Osteoblast (primary cell): ENCODE data around the gene DMKN. TPM values are rescaled to one million over a fixed set of nuclear protein-coding genes. Genes with fewer than 3 reads are reported as not detected.

Experiments
- DNase-seq: peaks from one replicate; pipeline ENCODE4 v3.0.0; 2011; ENCODE audit warnings: low spot score, mixed read lengths; ENCODE audit not compliant: insufficient read length; ENCODE audit errors: missing footprints
- H2AFZ ChIP-seq: 2 replicates; pipeline ENCODE4 v1.6.0; 2011; ENCODE audit warnings: mild to moderate bottlenecking, low read length
- H3K27ac ChIP-seq: 2 replicates; pipeline ENCODE4 v1.5.1; 2011; ENCODE audit warnings: mild to moderate bottlenecking, low read depth, low read length, moderate library complexity
- H3K27me3 ChIP-seq: 2 replicates; pipeline ENCODE4 v1.6.0; 2012; ENCODE audit warnings: mild to moderate bottlenecking, control low read depth, inconsistent platforms, low read length, moderate library complexity; ENCODE audit not compliant: insufficient read depth
- H3K36me3 ChIP-seq: 2 replicates; pipeline ENCODE4 v1.5.1; 2011; ENCODE audit warnings: mild to moderate bottlenecking, low read length, control low read depth, moderate library complexity; ENCODE audit not compliant: insufficient read depth
- H3K4me1 ChIP-seq: 2 replicates; pipeline ENCODE4 v1.5.1; 2011; ENCODE audit warnings: mild to moderate bottlenecking, low read length, control low read depth, moderate library complexity; ENCODE audit not compliant: insufficient read depth
- H3K4me2 ChIP-seq: 2 replicates; pipeline ENCODE4 v1.6.0; 2011; ENCODE audit warnings: mild to moderate bottlenecking, low read length; ENCODE audit not compliant: insufficient read depth
- H3K4me3 ChIP-seq: fragments of 200-600 bp; sonication (generic); 3 replicates; pipeline ENCODE4 v1.5.1; 2012; ENCODE audit warnings: mild to moderate bottlenecking, low read length, inconsistent platforms; ENCODE audit not compliant: insufficient read depth
- H3K79me2 ChIP-seq: 2 replicates; pipeline ENCODE4 v1.6.0; 2012; ENCODE audit warnings: mild to moderate bottlenecking, low read length, control low read depth, inconsistent platforms; ENCODE audit not compliant: insufficient read depth
- H3K9me3 ChIP-seq: 2 replicates; pipeline ENCODE4 v1.5.1; 2011; ENCODE audit warnings: low read depth, low read length, control low read depth
- H4K20me1 ChIP-seq: 2 replicates; pipeline ENCODE4 v1.6.0; 2012; ENCODE audit warnings: mild to moderate bottlenecking, low read length, control low read depth; ENCODE audit not compliant: insufficient read depth
- total RNA-seq: library from RNA; depleted of rRNA; stranded (reverse); fragments of >200 nt; gene quantifications from 2 replicates; pipeline ENCODE4 v1.2.3, GENCODE V29; 2012
- TF ChIP-seq, protein P1 (sequence below): IDR thresholded peaks from 2 replicates; pipeline ENCODE4 v1.5.1; 2011; ENCODE audit warnings: mild to moderate bottlenecking, low read depth, low read length, moderate library complexity; ENCODE audit errors: extremely low read depth

The DMKN gene
- total RNA-seq, 1 donor, result 24.2 TPM

- H4K20me1 ChIP-seq, result no peaks in the 10 kb centered on the region
- no peak within 1 kb of the TSS for H2AFZ ChIP-seq
- H3K9me3 ChIP-seq, result no peaks in the 10 kb centered on the region
- no peaks in the 10 kb centered on the region for H3K36me3 ChIP-seq
- peak; percentile 96 for DNase-seq
- TF ChIP-seq, protein P1, sequence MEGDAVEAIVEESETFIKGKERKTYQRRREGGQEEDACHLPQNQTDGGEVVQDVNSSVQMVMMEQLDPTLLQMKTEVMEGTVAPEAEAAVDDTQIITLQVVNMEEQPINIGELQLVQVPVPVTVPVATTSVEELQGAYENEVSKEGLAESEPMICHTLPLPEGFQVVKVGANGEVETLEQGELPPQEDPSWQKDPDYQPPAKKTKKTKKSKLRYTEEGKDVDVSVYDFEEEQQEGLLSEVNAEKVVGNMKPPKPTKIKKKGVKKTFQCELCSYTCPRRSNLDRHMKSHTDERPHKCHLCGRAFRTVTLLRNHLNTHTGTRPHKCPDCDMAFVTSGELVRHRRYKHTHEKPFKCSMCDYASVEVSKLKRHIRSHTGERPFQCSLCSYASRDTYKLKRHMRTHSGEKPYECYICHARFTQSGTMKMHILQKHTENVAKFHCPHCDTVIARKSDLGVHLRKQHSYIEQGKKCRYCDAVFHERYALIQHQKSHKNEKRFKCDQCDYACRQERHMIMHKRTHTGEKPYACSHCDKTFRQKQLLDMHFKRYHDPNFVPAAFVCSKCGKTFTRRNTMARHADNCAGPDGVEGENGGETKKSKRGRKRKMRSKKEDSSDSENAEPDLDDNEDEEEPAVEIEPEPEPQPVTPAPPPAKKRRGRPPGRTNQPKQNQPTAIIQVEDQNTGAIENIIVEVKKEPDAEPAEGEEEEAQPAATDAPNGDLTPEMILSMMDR, result no peak
- no peak within 1 kb of the TSS for H3K4me3 ChIP-seq
- H3K4me1 ChIP-seq, result peaks cover 9% of the 10 kb centered on the region
- H3K79me2 ChIP-seq, result no peaks in the 10 kb centered on the region
- peaks cover 4% of the 10 kb centered on the region for H3K27me3 ChIP-seq
- no peak within 1 kb of the TSS for H3K27ac ChIP-seq
- H3K4me2 ChIP-seq, result no peak within 1 kb of the TSS
Observed at GRCh38 chr19:35528218-35529038, 15.0 kb upstream of the DMKN start, which contains the start of gene SBSN. TSS of gene SBSN (minus strand) at chr19:35528311. CDS start at chr19:35528281, 30 bp downstream.

DNA sequence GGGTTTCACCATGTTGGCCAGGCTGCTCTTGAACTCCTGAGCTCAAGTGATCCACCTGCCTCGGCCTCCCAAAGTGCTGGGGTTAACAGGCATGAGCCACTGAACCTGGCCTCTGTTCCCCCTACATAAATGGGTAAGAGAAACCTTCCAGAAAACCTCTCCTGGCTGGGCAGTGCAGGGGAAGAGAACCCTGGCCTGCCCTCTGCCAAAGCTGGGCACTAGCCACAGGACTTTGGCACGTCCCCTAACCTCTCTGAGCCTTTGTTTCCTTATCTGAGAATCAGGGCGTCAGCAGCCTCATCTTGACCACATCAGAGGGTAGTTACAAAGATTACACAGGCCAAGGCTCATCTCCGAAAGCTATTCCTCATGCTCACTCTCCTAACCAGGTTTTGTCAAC, 12.4 kb upstream of the DMKN start:
- TF ChIP-seq, protein P1, result no peak
- H3K9me3 ChIP-seq, result no peaks in the 10 kb centered on the region
- H3K36me3 ChIP-seq, result no peaks in the 10 kb centered on the region

DNA sequence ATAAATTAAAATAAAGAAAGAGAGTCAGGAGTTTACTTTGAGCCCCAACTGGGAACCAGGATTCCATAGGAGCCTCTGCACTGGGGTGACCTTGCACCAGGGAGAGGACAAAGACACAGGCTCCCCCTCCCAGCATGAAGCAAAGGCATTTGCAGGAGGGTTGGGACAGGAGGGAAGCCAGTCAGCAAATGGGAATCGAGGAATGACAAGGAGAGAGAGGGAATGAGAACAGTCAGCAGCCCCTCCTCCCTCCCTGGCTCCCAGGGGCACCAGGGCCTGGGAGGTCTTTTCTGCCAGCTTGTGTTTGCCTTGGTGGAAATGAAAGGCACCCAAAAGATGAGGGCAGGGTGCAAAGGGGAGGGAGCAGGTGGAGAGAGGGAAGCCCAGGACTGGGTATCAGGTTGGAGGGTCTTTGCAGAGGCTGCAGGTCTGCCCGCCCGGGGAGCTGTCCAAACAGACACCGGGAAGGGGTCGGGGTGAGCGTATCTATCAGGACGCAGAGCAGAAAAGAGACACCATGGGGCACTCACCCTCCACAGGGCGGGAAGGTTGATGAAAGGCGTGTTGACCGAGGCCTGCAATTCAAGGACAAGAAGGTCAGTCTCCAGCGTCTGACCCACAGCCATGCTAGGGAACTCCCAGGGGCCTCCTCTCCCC, 10.9 kb upstream of the DMKN start:
- Histone ChIP-seq H3K9me3 (no peaks in the 10 kb centered on the region), H3K27me3 (no peaks in the 10 kb centered on the region), H3K36me3 (no peaks in the 10 kb centered on the region), H2AFZ (no peak overlapping the region), H3K4me3 (no peak overlapping the region), H4K20me1 (no peaks in the 10 kb centered on the region), H3K27ac (no peak overlapping the region), H3K4me2 (no peak overlapping the region), H3K79me2 (no peaks in the 10 kb centered on the region), H3K4me1 (peaks cover 12% of the 10 kb centered on the region)
- TF ChIP-seq, protein P1, result no peak
- DNase-seq, result peak; percentile 45

More for the DNA sequence above, 12.4 kb upstream of the DMKN start:
- no peaks in the 10 kb centered on the region for H4K20me1 ChIP-seq
- DNase-seq, result peak; percentile 82
- no peaks in the 10 kb centered on the region for H3K79me2 ChIP-seq
- H3K4me3 ChIP-seq, result no peak overlapping the region
- H3K27me3 ChIP-seq, result no peaks in the 10 kb centered on the region
- H3K27ac ChIP-seq, result no peak overlapping the region
- no peak overlapping the region for H2AFZ ChIP-seq
- H3K4me1 ChIP-seq, result peaks cover 9% of the 10 kb centered on the region
- no peak overlapping the region for H3K4me2 ChIP-seq

GRCh38 chr19:35522745-35523327, 9.4 kb upstream of the DMKN start:
- Histone ChIP-seq H3K4me1 (peaks cover 18% of the 10 kb centered on the region), H3K27ac (no peak overlapping the region), H3K4me2 (no peak overlapping the region), H3K9me3 (no peaks in the 10 kb centered on the region), H4K20me1 (no peaks in the 10 kb centered on the region), H3K79me2 (no peaks in the 10 kb centered on the region), H3K4me3 (no peak overlapping the region), H2AFZ (no peak overlapping the region), H3K27me3 (no peaks in the 10 kb centered on the region), H3K36me3 (no peaks in the 10 kb centered on the region)
- DNase-seq, result peak; percentile 53
- TF ChIP-seq, protein P1, result no peak
